ENCODE measurements around the gene SPRED1.
"Not testable (repeated sequence)": the region's sequence is repeated elsewhere in the genome, so short reads cannot be mapped to it uniquely, and the experiment has no call there.

SPRED1 gene

DNA sequence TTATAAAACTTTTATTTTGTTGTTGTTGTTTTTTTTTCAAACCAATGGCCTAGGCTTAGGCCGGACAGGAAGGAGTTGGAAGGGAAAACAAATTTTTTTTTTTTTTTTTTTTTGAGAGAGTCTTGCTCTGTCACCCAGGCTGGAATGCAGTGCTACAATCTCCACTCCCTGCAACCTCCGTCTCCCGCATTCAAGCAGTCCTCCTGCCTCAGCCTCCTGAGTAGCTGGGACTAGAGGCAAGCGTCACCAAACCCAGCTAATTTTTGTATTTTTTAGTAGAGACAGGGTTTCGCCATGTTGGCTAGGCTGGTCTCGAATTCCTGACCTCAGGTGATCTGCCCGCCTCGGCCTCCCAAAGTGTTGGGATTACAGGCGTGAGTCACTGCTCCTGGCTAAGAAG is 15.6 kb upstream of the SPRED1 start:
- DNase-seq (ENCODE audit: low spot score): not testable (repeated sequence)

DNA sequence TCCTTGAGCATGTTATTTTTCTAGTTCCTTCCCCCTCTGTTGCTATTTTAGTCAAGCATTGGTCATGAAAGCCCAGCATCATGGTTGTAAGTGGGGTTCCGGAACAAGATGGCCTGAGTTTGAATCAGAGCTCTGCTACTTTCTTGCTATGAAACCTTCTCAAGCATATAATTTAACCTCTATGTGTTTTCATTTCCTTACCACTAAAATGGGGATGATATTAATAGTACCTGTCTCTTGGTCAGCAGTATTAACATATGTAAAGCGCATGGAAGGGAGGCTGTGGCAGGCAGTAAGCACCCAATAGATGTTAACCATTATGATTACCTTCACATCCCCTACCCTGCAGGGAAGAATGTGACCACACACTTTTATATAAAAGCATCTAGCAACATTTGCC is 14.3 kb upstream of the SPRED1 start:
- DNase-seq (ENCODE audit: low spot score): no peak

DNA sequence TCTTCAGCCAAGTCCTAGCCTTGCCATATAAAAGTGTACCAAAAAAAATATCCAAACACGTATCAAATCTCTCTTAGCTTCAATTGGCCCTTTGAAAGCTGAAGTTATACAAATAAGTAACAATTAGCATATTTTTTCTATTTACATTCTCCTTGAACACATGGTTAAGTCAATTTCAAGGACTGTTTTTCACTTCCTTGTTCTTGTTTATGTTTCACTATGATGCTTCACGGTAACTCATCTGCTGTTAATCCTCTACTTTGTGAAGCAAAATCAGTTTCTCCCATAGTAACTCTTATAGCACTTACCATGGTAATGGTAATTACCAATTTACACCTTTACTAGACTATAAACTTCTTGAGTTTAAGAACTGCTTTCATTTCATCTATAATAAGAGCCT is 10.6 kb upstream of the SPRED1 start:
- DNase-seq (ENCODE audit: low spot score): no peak

DNA sequence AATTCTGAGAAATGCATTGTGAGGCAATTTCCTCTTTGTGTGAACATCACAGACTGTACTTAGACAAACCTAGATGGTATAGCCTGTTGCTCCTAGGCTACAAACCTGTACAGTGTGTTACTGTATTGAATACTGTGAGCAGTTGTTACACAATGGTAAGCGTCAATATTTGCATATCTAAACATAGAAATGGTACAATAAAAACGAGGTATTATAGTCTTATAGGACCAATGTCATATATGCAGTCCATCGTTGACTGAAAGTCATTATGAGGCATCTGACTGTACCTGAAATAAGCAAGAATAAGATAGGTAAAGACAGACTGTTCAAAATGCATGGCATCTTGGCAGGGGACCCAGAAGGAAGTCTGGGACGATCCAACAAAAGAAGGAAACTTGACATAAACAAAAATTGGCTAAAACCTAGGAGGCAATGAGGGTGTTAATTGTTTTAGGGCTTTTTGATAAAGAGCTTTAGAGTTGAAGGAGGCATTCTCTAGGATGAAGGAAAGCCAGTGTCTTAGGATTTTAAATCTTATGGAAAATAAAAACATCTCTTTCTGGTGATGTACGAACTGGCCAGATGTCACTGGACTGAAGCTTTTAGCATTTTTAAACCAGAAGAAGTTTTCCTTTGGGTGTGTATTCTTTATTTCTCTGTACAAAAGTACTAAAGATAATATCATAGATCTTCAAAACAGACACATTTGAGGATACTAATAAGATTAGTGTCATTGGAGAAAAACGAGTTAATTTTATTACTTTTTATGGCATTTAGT is 9.2 kb upstream of the SPRED1 start:
- DNase-seq (ENCODE audit: low spot score): no peak

DNA sequence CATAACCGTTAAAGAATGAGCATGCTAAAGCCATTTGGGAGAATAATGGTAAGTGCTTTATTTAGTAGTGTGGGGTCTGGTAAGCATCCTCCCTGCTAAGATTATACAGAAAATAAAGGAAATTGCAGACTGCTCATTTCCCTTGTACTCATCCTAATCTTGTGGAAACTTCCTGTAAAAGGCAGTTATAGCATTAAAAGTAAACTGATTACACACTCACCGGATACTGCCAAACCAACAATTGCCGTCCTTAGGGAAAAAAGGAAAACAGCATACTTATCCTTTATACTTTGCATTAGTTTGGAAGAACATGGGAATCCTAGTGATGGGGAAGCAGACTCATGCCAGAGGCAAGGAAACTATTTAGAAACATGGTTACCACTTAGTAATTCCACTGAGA is 5.3 kb upstream of the SPRED1 start:
- no peak for DNase-seq (ENCODE audit: low spot score)

DNA sequence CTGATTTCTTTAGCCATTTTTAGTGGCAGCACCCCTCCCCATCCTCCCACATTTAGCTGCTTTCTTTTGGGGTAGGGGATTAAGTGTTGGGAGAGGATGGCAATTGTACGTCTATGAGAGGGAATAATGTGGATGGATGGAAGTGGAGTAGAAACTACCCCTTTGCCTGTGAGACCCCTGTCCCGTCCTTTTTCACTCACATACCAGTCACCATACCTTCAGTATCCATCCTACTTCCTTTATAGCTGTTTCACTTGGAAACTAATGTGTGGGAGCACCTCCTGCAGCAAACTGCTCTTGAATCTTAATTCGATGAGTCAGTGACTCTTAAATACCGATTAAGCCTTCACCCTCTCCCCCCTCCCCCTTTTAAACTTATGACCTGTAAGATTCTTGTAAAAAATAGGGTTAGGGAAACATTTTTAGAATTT is 730 bp downstream of the SPRED1 start:
- DNase-seq (ENCODE audit: low spot score): peak; percentile 35

DNA sequence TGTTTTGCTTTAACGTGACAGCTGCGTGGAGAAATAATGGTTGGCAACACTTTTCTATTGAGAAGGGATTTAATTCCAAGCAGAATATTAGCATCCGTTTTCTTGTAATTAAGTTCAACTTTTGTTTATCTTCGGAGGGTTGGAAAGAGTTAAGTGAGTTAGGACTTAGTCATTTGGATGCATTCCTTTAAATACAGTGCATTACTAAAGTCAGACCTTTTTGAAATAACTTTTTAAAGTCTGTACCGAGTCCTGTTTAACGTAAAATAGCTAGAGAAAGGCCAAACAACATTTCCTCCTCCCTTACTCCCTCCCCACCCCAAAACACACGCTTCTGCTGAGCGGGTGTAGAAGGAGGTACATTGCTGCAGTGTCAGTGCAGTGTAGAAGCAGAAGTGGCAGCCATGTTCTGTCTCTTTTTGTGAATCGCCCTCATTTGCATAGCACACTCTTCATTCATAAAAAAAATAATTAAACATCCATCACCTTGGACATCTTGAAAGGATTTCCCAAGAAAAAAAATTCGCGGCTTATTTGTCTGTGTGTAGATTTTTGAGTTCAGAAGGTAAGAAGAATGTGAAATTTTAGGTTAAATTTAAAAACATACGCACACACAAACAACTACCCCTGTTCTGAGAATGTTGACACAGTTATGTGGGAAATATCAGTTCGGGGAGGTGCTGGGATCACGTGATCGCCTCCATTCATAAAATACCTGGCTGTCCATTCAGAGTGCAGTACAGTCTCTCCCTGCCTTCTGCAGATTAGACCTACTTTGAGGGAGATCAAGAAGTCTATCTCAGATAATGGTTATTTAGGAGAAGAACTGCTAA is 1.6 kb downstream of the SPRED1 start:
- peak; percentile 44 for DNase-seq (ENCODE audit: low spot score)

DNA sequence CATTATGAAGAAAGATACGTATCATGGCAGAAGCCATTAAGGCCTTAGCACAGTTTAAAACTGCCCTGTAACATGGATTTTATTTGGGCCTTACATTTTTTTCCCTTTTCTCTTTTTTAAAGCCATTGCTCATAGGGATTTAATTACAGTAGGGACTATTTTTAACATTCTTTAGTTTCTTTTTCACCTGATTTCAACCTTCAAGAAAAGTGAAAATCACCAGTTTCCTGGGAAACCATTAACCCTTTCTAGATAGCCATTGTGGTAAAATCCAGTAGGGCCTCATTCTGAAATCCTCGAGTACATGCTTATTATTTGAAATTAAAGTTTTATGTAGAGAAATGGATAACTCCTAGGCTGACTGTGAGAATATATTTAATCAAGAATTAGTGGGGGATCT is 3.1 kb downstream of the SPRED1 start:
- no peak for DNase-seq (ENCODE audit: low spot score)

DNA sequence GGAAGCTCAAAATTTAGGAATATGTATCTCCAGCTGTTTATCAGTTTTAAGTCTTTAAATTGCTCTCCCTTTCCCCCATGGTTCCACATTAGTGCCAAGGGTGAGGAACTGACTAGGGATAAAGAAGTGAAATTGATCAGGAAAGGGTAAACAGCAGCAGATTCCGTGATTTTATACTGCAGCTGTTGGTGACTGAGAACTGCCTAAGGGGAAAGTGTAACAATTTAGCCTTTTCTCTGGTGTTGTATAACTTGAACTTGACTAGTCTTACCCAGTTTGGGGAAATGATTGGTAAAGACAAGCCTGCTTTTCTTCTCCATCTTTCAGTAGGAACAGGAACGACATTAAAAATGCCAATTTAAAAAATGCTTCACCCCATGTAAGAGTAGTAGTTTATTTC is 5.0 kb downstream of the SPRED1 start:
- no peak for DNase-seq (ENCODE audit: low spot score)

DNA sequence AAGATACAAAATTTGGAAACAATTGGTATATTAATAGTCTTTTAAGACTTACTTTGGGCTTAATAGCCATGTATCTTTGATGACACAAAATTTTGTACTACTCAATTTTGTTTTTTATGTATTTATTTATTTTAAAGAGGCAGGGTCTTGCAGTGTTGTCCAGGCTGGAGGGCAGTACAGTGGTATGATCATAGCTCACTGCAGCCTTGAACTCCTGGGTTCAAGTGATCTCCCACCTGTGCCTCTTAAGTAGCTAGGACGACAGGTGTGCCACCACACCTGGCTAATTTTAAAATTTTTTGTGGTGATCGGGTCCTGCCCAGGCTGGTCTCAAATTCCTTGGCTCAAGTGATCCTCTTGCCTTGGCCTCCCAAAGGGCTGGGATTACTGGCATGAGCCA is 6.5 kb downstream of the SPRED1 start:
- no peak for DNase-seq (ENCODE audit: low spot score)

DNA sequence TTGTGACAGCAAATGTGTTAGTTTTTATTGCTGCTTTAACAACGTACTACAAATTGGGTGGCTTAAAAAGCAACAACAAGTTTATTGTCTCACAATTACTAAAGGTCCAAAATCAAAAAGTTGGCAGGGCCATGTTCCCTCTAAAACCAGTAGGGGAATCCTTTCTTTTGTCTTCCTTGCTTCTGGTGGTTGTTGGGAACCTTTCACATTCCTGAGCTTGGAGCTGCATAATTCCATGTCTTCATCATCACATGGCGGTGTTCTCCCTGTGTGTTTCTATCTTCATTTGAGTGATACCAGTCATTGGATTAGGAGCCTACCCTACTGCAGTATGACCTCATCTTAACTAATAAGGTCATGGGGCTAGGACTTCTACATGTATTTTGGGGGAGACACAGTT is 7.4 kb downstream of the SPRED1 start:
- DNase-seq (ENCODE audit: low spot score): no peak

DNA sequence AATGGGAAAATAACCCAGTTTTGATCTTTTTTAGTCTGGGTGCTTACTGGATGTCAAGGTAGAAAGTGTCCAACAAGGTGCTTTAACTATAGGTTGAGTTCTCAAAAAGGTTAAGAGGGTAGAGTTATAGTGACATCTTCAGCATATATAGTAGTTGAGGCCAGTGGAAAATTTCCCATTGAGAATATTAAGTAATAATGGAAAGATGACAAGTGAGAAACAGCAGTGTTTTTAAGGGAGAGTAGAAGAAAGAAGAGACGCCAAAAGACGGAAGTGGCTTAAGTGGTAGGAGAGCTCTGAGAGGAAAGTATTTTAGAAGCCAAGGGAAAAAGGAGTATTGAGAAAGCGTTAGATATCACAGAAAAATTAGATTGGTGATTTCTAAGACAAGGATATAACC is 10.6 kb downstream of the SPRED1 start:
- DNase-seq (ENCODE audit: low spot score): no peak

DNA sequence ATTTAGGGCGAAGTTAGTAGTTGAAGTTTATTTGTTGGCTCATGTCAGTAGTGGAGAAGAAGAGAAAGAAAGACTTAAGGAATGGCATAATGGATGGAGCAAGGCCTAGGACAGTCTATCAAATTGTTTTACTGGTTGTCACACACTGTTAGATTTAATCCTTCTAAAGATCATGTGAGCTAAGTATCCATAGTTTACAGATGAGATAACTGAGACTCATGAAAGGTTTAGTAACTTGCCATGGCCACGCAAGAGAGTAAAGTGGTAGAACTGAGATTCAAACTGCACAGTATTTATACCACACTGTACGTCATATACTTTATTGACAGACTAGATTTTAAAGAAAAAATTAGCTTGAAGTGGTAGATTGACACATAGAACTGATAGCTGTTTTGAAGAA is 11.4 kb downstream of the SPRED1 start:
- DNase-seq (ENCODE audit: low spot score): no peak

DNA sequence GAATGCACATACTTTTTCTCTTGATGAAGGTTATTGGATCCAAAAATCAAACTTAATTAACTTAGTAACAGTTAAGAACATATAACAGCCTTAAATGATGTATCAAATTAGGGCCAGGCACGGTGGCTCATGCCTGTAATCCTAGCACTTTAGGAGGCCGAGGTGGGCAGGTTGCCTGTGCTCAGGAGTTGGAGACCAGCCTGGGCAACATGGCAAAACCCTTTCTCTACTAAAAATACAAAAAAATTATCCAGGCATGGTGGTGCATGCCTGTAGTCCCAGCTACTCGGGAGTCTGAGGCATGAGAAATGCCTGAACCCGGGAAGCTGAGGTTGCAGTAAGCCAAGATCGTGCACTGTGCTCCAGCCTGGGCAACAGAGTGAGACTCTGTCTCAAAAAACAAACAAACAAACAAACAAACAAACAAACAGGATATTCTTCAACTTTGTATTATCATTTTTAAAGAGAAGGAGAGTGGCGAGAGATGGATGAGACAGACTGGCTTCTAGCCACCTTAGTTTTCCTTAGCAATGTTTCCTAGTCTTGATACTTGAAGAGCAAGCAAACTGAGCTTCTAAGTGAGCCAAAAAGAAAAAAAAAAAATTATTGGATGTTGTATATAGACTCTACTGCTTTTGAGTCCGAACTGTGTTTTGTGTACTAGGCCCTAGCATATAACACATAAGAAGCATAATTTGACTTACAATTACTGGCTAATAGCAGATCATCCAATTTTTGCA is 13.8 kb downstream of the SPRED1 start:
- DNase-seq (ENCODE audit: low spot score): no peak

DNA sequence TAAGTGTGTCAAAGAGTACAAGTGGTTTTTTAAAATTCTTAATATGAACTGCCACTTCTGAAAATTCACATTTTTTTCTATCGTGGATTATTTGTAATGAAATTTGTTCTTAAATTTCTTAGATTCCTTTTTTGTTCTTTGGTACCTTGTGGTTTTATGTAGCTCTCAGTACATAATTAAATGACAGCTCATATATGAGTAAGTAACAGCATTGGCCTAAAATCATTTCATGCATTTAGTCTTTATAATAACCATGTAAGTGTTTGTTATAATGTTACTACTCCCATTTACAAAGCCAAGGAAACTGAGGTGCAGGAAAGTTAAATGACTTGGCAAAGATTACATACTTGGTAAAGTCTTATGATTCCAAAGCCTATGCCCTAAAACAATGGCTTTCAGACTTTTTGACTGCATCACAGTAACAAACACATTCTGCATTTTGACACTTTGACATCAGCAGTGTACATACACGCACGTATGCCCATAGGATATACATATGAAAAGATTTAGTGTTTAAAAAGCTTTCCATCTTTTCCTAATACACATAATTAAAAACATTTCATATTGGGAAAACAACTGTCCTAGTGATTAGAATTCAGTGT is 14.9 kb downstream of the SPRED1 start:
- DNase-seq (ENCODE audit: low spot score): no peak

DNA sequence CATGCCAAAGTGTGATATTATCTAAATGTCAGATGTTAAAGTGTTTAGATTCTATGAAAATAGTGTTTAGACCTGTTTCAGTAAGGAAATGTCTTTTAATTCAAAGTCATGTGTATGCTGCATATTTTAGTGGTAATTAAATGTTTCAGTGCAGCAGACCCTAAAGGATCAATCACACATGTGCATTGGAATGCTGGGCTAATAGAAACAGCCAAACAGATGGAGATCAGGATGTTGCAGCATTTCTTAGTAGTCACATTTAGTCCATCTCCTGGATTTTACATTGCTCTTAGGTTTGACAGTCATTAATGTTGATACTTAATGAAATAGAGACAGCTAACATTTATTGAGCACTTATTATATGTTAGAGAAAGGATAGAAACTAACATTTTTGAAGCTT is 18.5 kb downstream of the SPRED1 start:
- DNase-seq (ENCODE audit: low spot score): no peak

DNA sequence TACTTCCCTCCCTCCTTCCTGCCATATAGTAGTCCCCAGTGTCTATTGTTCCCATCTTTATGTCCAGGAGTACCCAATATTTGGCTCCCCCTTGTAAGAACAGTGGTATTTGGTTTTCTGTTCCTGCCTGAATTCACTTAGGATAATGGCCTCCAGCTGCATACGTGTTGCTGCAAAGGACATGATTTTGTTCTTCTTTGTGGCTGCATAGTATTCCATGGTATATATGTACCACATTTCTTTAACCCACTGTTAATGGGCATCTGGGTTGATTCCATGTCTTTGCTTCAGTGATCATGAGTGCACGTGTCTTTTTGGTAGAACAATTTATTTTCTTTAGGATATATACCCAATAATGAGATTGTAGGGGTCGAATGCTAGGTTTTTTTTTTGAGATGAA is 19.3 kb downstream of the SPRED1 start:
- no peak for DNase-seq (ENCODE audit: low spot score)

DNA sequence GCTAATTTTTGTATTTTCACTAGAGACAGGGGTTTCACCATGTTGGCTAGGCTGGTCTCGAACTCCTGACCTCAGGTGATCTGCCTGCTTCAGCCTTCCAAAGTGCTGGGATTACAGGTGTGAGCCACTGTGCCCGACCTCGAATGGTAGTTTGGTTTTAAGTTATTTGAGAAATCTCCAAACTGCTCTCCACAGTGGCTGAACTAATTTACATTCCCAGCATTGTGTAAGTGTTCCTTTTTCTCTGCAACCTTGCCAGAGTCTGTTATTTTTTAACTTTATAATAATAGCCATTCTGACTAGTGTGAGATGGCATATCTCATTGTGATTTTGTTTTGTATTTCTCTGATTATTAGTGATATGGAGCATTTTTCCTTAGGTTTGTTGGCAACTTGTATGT is 19.8 kb downstream of the SPRED1 start:
- DNase-seq (ENCODE audit: low spot score): not testable (repeated sequence)

DNA sequence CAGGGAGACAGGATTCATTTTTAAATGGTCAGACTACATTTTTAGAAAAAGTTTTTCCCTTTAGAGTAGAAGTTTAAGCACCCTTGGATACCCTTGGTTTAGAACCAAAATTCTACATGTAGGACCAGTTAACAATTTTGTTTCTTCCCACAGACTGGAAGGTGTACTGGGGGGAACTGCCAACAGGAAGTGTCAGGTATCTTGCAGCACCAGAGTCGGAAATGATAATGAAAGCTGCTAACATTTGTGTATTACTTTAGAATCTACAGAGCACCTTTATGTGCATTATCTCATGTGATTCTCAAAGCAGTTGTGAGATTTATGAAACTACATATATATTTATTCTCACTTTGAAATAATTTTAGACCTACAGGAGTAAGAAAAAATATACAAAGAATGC is 21.5 kb downstream of the SPRED1 start:
- no peak for DNase-seq (ENCODE audit: low spot score)

DNA sequence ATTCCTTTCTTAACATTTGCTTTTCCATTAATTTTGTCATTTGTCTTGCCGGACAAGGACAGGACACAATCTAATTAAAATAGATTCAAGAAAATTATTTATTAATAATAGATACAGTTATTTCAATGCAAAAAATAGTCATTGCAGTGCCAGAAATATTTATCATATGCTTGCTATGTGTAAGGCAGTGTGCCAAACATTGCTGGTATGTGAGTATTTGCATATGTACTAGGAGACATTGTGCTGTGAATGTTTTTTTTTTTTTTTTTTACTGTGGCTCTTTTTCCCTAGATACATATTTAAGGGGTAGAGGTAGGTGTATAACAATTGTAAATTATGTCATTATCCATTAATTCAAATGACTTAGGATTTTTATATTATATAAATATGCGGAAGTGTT is 23.3 kb downstream of the SPRED1 start:
- DNase-seq (ENCODE audit: low spot score): no peak

DNA sequence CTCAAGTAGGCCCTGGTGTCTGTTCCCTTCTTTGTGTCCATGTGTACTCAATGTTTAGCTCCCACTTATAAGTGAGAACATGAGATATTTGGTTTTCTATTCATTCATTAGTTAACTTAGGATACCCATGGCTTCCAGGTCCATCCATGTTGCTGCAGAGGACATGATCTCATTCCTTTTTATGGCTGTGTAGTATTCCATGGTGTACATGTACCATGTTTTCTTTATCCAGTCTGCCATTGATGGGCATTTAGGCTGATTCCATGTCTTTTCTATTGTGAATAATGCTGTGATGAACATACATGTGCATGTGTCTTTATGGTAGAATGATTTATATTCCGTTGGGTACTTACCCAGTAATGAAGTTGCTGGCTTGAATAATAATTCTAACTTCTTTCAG is 24.6 kb downstream of the SPRED1 start:
- DNase-seq (ENCODE audit: low spot score): not testable (repeated sequence)

DNA sequence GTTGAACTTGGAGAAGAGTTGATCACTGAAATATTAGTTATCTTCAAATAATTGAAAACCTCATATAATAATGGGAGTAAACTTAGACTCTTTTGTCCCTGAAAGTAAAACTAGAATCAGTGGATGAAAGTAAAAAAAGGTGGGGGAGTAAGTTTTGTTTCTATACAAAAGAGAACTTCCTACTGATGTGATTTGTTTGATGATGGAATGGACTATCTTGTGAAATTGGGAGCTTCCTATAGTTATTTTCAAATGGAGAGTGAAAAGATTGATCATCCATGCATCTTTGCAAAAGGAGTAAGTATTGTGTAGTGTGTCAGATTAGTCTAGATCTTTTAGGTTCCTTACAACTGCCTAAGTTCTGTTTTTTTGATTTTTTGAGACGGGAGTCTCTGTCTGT is 28.4 kb downstream of the SPRED1 start:
- DNase-seq (ENCODE audit: low spot score): no peak

All from COLO829 (cell line).